G401 (cell line): ENCODE data around the gene COL17A1. TPM values are rescaled to one million over a fixed set of nuclear protein-coding genes. Genes with fewer than 3 reads are reported as not detected.

Experiments used
- DNase-seq: peaks from one replicate; pipeline ENCODE4 v3.0.0-alpha.2; 2015; ENCODE audit warnings: low spot score
- in situ Hi-C: cut with HindIII; loops from 2 replicates; pipeline ENCODE4 v1.10.0; 2016; ENCODE audit warnings: low sequenced_read_pairs, mixed read lengths
- total RNA-seq: library from RNA; depleted of rRNA; stranded (reverse); fragments of >200 nt; shearing (Covaris generic); gene quantifications from 2 replicates; pipeline ENCODE4 v1.2.3, GENCODE V29; 2014; rRNA removed

COL17A1 gene
- total RNA-seq, 1 experiment from 2014 or later, result 0.03 TPM

DNA sequence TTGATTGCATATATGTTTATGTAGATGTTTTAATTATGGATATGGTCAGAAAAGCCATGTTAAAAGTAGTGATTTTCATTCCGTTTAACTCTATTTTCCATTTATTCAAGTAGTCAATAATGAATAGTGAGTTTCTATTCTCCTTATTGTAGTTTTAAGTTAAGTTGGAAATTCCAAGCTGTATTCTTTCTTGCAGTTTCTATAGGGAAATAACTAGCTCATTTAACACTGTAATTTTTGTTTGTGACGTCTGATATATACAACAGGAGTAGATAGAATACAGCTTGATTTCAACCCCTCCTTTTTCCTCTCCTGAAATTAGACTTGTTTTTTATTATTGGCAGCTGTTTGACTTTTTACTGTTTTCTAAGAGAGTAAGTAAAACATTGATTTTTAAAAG lies 71.5 kb downstream of the COL17A1 start:
- DNase-seq, result no peak
- in situ Hi-C loops, result loop anchor here (5.0 kb wide), 1 partner anchor 42 kb away; no protein-coding TSS in a partner anchor

DNA sequence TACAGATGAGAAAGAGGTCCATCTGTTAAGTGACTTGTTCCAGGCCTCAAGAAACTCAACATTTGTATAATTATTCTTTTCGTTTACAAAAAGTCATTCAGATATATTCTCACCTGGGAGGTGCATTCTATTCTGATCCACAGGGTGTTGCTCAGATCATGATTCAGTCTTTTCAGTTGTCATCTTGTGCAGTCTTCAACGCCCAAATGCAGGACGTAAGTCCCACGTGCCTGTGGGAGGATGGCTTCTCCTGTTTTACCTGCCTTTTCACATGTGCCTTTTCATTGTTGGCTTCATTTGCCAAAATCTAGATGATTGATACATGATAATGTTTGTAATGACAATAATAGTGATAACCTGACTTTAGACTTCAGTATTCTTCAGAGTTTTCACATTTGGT lies 72.2 kb downstream of the COL17A1 start:
- no peak for DNase-seq
- in situ Hi-C loops, result loop anchor here (5.0 kb wide), 1 partner anchor 41 kb away; no protein-coding TSS in a partner anchor

DNA sequence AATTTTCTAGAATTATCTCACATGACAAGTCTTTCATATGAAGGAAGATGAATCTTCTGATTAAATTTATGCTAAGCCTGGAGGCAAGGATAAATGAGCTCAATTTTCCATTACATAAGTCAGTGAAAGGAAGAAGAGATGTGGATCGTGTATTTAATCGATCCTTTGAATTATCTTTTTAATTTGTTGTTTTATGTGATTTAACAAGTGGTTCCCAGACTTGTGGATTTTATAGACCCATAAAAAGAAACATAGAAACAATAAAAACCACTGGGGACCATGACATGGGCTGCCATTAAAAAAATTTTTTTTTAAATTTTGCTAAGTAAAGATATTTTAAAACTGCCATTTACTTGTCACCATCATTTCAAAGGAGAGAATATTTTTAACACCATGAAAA lies 73.8 kb downstream of the COL17A1 start:
- in situ Hi-C loops, result loop anchor here (5.0 kb wide), 1 partner anchor 40 kb away; no protein-coding TSS in a partner anchor
- no peak for DNase-seq

DNA sequence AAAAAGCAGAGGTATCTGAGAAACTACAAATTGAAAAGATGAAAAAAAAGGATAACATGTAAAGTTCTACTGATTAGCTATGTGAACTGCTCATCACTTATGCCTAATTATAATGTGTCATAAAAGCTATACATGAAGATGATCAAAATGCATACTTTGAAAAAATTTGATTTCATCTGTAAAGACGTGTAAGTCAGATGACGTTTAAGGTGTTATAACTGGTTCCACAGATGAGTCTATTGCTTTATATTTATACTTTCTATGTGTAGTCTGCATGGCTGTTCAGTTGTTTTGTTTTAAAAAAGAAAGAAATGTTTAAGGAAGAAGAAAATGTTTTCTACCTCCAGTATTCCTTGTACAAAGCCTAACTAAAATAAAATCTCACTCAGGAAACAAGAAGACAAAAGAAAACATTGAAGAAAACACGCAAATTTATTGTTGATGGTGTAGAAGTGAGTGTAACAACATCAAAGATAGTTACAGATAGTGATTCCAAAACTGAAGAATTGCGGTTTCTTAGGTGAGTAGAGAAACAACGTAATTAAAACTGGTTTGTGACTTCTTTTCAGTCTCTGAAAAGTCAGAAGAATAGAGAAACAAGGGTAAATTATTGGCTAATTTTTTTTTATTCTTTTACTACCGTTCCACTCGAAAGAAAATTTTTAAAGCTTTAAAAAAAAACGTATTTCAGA lies 80.4 kb downstream of the COL17A1 start:
- in situ Hi-C loops, result no loop called here
- DNase-seq, result no peak

DNA sequence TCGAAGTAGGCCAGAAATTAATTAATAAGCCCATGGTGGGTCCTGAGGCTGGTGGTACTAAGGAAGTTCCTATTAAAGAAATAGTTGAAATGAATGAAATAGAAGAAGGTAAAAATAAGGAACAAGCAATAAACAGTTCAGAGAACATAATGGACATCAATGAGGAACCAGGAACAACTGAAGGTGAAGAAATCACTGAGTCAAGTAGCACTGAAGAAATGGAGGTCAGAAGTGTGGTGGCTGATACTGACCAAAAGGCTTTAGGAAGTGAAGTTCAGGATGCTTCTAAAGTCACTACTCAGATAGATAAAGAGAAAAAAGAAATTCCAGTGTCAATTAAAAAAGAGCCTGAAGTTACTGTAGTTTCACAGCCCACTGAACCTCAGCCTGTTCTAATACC lies 82.8 kb downstream of the COL17A1 start:
- DNase-seq, result no peak
- in situ Hi-C loops, result no loop called here

DNA sequence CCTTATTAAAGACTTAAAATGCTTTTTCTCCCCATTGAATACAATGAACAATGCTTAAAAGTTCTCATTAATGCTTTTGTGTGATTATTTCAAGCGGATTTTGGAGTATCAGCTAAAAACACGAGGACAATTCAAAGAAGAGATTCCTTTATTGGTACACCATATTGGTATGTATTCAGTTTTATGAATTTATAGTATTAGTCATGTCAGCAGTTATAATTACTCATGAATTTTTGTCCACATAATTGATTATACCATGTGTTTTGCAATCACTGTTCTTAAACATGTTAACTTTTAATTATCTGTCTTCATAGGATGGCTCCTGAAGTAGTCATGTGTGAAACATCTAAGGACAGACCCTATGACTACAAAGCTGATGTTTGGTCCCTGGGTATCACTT lies 86.9 kb downstream of the COL17A1 start:
- in situ Hi-C loops, result no loop called here
- DNase-seq, result no peak

DNA sequence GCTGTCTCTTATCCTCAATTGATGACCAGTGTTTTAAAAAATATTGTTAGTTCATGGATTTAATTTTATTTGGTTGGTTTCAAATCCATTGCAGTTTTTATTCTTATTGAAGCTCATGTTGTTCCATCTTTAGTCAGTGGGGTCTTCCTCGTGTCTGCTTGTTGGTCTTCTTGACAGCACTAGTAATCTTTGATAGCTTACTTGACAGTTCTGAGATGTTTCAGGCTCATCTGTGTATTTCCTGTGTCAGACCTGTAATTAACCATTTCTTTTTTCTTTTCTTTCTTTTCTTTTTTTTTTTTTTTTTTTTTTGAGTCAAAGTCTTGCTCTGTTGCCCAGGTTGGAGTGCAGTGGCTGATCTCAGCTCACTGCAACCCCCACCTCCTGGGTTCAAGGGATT lies 90.5 kb downstream of the COL17A1 start:
- no peak for DNase-seq
- in situ Hi-C loops, result no loop called here

DNA sequence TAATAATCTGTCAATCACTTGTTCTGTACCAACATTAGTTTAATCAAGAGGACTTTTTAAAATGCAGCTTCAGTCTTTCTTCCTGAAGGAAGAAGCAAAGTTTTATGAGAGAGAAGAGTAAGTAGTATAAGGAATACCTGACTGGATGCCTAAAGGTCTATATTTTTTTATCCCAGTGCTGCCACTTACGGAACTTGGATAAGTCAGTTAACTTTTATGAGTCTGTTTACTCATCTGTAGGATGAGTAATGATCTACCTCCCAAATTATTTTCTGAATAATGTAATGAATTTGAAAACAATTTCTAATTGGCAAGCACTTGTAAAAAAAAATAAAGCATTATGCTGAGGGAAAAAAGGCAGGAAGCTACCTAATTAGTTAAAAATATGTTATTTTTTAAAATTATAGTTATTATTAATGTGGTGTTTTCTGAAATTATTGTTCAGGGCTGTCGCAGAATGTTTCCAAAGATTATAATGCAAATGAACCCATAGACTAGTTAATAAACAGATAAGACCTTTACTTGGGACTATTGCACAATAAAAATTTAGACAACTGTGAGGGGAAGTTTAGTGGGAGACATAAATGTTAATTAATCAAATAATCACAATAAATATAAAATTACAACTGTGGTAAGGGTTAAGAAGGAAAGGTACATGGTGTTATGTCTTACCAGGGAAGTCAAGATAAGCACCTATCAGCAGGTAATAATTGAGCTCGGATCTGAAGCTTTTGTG lies 94.1 kb downstream of the COL17A1 start:
- in situ Hi-C loops, result no loop called here
- DNase-seq, result no peak

DNA sequence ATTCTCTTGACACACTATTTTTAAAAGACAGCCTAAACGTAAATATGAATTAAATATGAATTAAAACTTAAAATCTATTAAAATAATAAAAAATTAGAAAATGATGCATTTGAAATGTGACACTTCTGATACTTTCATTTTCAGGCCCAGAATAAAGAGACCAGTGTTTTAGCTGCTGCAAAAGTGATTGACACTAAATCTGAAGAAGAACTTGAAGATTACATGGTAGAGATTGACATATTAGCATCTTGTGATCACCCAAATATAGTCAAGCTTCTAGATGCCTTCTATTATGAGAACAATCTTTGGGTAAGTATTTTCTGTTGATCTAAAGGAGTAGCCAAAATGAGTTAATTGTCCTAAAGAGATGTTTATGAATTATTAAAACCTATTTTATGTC lies 95.1 kb downstream of the COL17A1 start:
- in situ Hi-C loops, result no loop called here
- DNase-seq, result no peak

DNA sequence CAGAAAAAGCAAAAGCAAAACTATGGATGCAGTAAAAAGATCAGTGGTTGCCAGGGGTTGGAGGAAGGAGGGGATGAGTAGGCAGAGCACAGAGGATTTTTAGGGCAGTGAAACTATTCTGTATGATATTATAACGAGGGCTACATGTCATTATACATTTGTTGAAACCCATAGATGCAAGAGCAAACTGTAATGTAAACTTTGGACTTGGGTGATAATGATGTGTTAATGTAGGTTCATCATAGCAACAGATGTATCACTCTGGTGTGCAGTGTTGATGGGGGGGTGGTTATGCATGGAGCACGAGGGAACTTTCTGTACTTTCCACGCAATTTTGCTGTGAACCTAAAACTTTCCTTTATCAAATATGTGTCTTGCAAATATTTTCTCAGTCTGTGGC lies 95.6 kb downstream of the COL17A1 start:
- DNase-seq, result no peak
- in situ Hi-C loops, result no loop called here

DNA sequence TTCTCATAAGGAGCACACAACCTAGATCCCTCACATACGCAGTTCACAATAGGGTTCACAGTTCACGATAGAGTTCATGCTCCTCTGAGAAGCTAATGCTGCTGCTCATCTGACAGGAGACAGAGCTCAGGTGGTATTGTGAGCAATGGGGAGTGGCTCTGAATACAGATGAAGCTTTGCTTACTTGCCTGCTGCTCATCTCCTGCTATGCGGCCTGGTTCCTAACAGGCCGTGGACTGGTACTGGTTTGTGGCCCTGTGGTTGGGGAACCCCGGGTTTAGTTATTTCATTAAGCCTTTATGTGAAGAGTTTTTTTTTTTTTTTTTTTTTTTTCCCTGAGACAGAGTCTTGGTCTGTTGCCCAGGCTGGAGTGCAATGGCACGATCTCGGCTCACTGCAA lies 99.3 kb downstream of the COL17A1 start:
- in situ Hi-C loops, result no loop called here

DNA sequence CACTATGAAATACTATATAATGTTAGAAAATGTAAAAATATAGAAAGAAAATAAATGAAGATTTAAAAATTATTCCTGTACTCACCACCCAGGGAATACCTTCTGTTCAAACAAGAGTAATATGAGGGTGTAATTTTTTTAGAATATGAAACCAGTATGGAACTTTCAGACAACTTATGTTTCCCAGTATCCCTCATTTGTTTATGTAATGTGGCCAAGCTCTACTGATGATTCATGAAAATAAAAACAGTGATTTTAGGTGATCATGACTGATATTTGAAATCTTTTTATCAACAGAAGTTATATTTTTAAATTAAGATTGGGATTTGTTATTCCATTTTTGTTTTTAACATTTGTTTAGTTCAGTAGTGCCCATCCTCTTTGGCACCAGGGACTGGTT lies 100.0 kb downstream of the COL17A1 start:
- no peak for DNase-seq
- in situ Hi-C loops, result no loop called here

More for the DNA sequence above, 99.3 kb downstream of the COL17A1 start:
- DNase-seq, result no peak

DNA sequence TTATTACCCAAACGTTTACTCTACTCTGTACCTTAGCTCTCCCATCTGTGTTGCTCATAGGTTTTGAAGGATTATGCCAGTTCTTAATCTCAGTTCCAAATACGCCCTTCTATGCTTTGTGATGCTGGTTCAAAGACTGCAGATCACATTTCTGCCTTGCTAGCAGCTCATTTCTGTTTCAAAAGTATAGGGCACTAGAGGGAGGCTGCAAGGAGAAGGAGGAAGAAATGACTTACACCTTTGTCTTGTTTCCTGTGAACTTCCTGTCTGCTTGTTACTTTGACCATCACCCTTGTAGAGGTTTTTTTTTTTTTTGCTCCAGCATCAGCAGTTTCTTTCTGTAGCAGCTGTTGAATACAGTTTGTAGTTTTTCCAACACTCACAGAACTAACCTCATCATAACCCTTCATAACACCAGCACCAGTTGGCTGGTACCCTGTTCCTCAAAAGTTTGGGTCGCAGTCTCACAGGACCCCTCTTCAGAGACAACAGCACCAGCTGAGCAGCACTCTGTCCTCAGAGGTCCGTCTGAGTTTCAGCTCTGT lies 102.2 kb downstream of the COL17A1 start:
- in situ Hi-C loops, result no loop called here
- DNase-seq, result no peak

DNA sequence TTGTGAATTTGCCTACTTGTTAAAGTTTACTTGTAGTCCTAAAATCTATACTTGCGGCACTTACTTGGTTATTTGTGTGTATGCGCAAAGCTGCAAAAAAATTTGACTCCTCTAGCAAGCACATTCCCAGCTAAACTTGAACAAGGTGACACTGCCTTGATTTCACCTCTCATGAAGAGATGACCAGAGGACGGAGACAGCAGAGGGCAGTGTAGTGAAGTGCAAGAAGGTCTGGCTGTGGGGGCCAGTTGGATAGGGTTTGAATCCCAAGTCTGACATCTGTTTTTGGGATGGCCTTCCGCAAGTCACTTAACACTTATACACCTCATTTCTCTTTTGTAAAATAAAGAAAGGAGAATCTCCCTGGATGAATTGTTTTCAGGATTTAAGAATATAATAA lies 103.0 kb downstream of the COL17A1 start:
- in situ Hi-C loops, result no loop called here
- DNase-seq, result no peak

Other genes starting within 250 kb of the COL17A1 start
- 11.0 and 19.1 TPM in 2 replicates for gene SH3PXD2A, start 230.3 kb downstream of the COL17A1 start, total RNA-seq
- gene STN1, start 167.7 kb downstream of the COL17A1 start, total RNA-seq, result 24.1 and 28.7 TPM in 2 replicates
- gene SLK, start 118.7 kb downstream of the COL17A1 start, total RNA-seq, result 33.2 and 38.0 TPM in 2 replicates
- gene SFR1, start 36.3 kb upstream of the COL17A1 start, total RNA-seq, result 16.6 and 17.7 TPM in 2 replicates
- gene CFAP43, start 146.5 kb upstream of the COL17A1 start, total RNA-seq, result 0.58 and 4.6 TPM in 2 replicates
- 142 and 176 TPM in 2 replicates for gene GSTO1, start 169.0 kb upstream of the COL17A1 start, total RNA-seq
- 16.6 and 37.4 TPM in 2 replicates for gene GSTO2, start 183.3 kb upstream of the COL17A1 start, total RNA-seq